Natural killer cell (primary cell): ENCODE measurements around the gene COL20A1. TPM values are rescaled to one million over a fixed set of nuclear protein-coding genes. Genes with fewer than 3 reads are reported as not detected.

Source experiments
- ATAC-seq, 3 donors: fragments of 150-1000 bp in 2 of 3; fragments of 200-7000 bp in 1 of 3; cut with Tn5 transposase; 1 replicate in 1 of 3; 2 replicates in 2 of 3; pipeline ENCODE4 v1.10.0; 2021; ENCODE audit warnings: mild to moderate bottlenecking in 2 of 3, moderate library complexity in 2 of 3
- DNase-seq, 2 donors: peaks; one replicate each; pipeline versions ENCODE4 v3.0.0 to v3.0.0-alpha.2; 2013 to 2021; ENCODE audit warnings: mixed read lengths in 1 of 2
- H3K27ac ChIP-seq: one replicate; pipeline ENCODE4 v1.5.1; 2013; ENCODE audit warnings: mild to moderate bottlenecking, low read length
- H3K27me3 ChIP-seq: one replicate; pipeline ENCODE4 v1.6.1; 2013; ENCODE audit warnings: low read length; ENCODE audit not compliant: control insufficient read depth, insufficient read depth
- H3K36me3 ChIP-seq: one replicate; pipeline ENCODE4 v1.6.1; 2013; ENCODE audit warnings: low read length; ENCODE audit not compliant: control insufficient read depth, insufficient read depth
- H3K4me1 ChIP-seq: one replicate; pipeline ENCODE4 v1.6.1; 2013; ENCODE audit warnings: low read length; ENCODE audit not compliant: control insufficient read depth, insufficient read depth
- H3K4me3 ChIP-seq: one replicate; pipeline ENCODE4 v1.5.1; 2013; ENCODE audit warnings: low read length
- H3K9me3 ChIP-seq: one replicate; pipeline ENCODE4 v1.6.1; 2013; ENCODE audit warnings: low read length; ENCODE audit not compliant: control insufficient read depth, insufficient read depth
- H3K27ac Mint-ChIP-seq, 2 donors: one replicate each; pipeline ENCODE4 v1.8.0; 2022; ENCODE audit warnings: mild to moderate bottlenecking in 2 of 2, mixed read lengths in 2 of 2, moderate library complexity in 1 of 2
- H3K27me3 Mint-ChIP-seq, 2 donors: one replicate each; pipeline ENCODE4 v1.8.0; 2022; ENCODE audit warnings: low read depth in 2 of 2, mixed read lengths in 2 of 2
- H3K36me3 Mint-ChIP-seq: one replicate; pipeline ENCODE4 v1.8.0; 2022; ENCODE audit warnings: mixed read lengths
- H3K4me1 Mint-ChIP-seq, 2 donors: one replicate each; pipeline ENCODE4 v1.8.0; 2022; ENCODE audit warnings: mixed read lengths in 2 of 2
- H3K4me3 Mint-ChIP-seq: one replicate; pipeline ENCODE4 v1.8.0; 2022; ENCODE audit warnings: mild to moderate bottlenecking, moderate library complexity, mixed read lengths
- H3K9me3 Mint-ChIP-seq, 2 donors: one replicate each; pipeline ENCODE4 v1.8.0; 2022; ENCODE audit warnings: mixed read lengths in 2 of 2
- WGBS: methylation state at CpG from one replicate; pipeline ENCODE4 v1.1.7; 2013; ENCODE audit warnings: missing lambda C conversion rate; ENCODE audit not compliant: insufficient coverage; 5-methylcytosine and 5-hydroxymethylcytosine counted together
- intact Hi-C: fragments of 100-400 bp; cut with micrococcal nuclease; formaldehyde crosslinking; loops from one replicate; pipeline ENCODE4 v1.14.2; 2022
- total RNA-seq, 4 donors: library from RNA; stranded (reverse); fragments of 120-200 nt in 1 of 4; gene quantifications; one replicate each; pipeline versions ENCODE4 v1.2.3 to v1.2.4, GENCODE V29; 2013 to 2022
- TF ChIP-seq, protein P1 (sequence below): fragments of 200-600 bp; IDR thresholded peaks from one replicate; pipeline ENCODE4 v1.8.0; 2022; ENCODE audit warnings: antibody characterized with exemption

Gene COL20A1
- total RNA-seq, 3 donors from 2014 or later (not counting 1 experiment from before 2014, with no cell fraction given) = 0.12 to 0.33 TPM; not detected in 1

DNA sequence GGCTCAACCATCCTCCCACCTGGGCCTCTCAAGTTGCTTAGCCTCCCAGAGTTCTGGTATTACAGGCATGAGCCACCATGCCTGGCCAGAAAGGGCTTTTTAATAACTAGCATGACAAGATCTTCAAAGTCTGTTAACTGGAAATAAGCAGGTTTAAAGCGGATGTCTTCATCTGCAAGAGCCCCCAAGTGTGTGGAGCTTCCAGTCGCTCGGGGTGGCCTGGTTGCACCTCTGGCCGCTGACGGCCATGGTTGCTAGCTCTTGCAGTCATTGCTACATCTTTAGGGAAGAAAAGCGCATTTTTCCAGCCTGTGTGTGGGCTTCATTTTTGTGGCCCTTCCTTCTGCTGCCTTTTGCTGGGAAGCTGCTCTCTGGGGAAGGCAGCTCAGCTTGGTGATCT, 12.6 kb upstream of the COL20A1 start:
- H3K4me3 Mint-ChIP-seq = no peak overlapping the region
- Histone ChIP-seq H3K27me3 (no peaks in the 10 kb centered on the region), H3K27ac (no peak overlapping the region)

DNA sequence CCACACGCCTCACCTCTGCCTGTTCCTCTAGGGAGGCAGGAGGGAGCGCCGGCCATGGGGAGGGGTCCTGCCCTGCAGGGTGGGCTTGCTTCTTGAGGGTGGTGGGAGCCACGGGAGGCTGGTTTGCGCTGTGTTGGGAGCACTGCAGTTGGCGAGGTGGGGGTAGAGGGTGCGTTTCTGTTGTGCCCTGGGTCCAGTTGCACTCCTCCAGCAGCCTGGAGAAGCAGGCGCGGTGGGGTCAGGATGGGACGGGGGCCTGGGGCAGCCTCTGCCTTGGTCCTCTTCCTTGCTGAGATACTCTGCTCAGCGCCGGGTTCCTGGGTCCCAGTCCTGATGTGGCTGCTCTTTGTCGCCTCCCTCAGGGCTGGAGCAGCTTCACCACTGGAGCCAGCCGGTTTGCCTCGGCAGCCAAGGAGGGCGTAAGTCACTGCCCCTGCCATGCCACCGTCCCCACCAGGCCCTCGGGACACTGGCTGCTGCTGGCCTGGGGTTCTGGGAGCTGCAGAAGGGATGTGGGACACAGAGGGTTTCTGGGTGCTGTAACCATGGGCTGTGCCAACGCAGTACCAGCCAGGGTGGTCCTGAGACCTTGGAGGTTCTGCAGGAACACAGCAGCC, 11.9 kb upstream of the COL20A1 start:
- ATAC-seq (no peak), DNase-seq (no peak)
- no peaks in the 10 kb centered on the region for H3K27me3 Mint-ChIP-seq
- H3K4me3 ChIP-seq = no peak overlapping the region
- H3K36me3 Mint-ChIP-seq = no peaks in the 10 kb centered on the region
- TF ChIP-seq, protein P1, sequence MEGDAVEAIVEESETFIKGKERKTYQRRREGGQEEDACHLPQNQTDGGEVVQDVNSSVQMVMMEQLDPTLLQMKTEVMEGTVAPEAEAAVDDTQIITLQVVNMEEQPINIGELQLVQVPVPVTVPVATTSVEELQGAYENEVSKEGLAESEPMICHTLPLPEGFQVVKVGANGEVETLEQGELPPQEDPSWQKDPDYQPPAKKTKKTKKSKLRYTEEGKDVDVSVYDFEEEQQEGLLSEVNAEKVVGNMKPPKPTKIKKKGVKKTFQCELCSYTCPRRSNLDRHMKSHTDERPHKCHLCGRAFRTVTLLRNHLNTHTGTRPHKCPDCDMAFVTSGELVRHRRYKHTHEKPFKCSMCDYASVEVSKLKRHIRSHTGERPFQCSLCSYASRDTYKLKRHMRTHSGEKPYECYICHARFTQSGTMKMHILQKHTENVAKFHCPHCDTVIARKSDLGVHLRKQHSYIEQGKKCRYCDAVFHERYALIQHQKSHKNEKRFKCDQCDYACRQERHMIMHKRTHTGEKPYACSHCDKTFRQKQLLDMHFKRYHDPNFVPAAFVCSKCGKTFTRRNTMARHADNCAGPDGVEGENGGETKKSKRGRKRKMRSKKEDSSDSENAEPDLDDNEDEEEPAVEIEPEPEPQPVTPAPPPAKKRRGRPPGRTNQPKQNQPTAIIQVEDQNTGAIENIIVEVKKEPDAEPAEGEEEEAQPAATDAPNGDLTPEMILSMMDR = no peak
- H3K9me3 Mint-ChIP-seq = no peaks in the 10 kb centered on the region
- no peak overlapping the region for H3K4me3 Mint-ChIP-seq
- peaks cover 0 to 4% of the 10 kb centered on the region in 2 donors for H3K4me1 Mint-ChIP-seq
- H3K27me3 ChIP-seq = no peaks in the 10 kb centered on the region
- intact Hi-C loops = no loop called here
- H3K36me3 ChIP-seq = peaks cover 48% of the 10 kb centered on the region
- no peaks in the 10 kb centered on the region for H3K4me1 ChIP-seq
- no peaks in the 10 kb centered on the region for H3K9me3 ChIP-seq
- no peak overlapping the region for H3K27ac Mint-ChIP-seq
- WGBS = 94% methylated on average over 19 of the region's 19 CpGs
- no peak overlapping the region for H3K27ac ChIP-seq

More for the DNA sequence above, 12.6 kb upstream of the COL20A1 start:
- H3K27ac Mint-ChIP-seq = no peak overlapping the region
- intact Hi-C loops = no loop called here
- WGBS = 97% methylated on average over 6 of the region's 6 CpGs
- no peak overlapping the region for H3K4me3 ChIP-seq
- H3K36me3 Mint-ChIP-seq = no peaks in the 10 kb centered on the region
- peaks cover 6 to 10% of the 10 kb centered on the region in 2 donors for H3K4me1 Mint-ChIP-seq
- no peaks in the 10 kb centered on the region for H3K4me1 ChIP-seq
- DNase-seq (no peak), ATAC-seq (no peak)
- H3K36me3 ChIP-seq = peaks cover 48% of the 10 kb centered on the region
- no peaks in the 10 kb centered on the region for H3K9me3 ChIP-seq
- no peaks in the 10 kb centered on the region for H3K27me3 Mint-ChIP-seq
- TF ChIP-seq, protein P1 = no peak
- H3K9me3 Mint-ChIP-seq = no peaks in the 10 kb centered on the region

DNA sequence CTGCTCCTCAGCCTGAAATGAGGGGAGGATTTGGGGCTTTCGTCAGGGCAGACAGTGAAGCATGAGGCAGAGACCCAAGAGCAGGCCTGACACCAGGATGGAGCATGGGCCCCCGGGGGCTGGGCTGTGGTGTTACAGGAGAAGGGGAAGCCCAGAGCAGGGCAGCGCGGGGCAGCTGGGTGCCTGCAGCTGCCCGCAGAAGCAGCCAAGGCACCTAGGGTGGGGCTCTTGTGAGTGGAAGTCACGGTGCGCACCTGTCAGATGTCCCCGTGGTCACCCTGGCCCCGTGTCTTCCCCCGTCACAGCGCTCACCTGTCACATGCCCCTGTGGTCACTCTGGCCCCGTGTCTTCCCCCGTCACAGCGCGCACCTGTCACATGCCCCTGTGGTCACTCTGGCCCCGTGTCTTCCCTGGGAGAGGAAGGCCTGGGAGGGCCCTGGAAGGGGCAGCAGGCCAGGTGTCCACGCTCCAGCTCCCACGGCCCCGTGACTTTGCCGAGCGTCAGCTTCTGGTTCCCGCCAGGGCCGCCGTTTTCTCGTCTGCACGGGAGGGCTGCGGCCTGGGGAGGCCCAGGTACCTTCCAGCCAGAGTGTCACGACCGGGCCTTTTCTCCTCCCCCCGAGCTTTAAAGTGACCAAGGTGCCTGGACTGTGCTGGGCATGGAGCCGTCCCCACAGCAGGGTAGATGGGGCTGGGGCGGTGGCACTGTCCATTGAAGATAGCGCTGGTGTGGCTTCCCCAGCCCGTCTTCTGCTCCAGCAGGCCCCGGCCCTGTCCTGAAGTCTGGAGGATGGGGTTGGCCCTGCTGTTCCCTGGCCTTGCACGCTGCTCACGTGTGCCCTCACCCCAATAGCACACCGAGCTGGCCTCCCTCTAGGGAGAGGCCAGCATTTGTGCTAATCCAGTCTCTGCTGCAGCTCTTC, 11.0 kb upstream of the COL20A1 start:
- 92% methylated on average over 38 of the region's 38 CpGs for WGBS
- TF ChIP-seq, protein P1 = no peak
- Mint-ChIP-seq H3K36me3 (no peaks in the 10 kb centered on the region), H3K4me1 (no peaks in the 10 kb centered on the region), H3K9me3 (no peaks in the 10 kb centered on the region), H3K27me3 (no peaks in the 10 kb centered on the region), H3K4me3 (no peak overlapping the region), H3K27ac (no peak overlapping the region)
- H3K9me3 ChIP-seq = no peaks in the 10 kb centered on the region
- H3K4me1 ChIP-seq = no peaks in the 10 kb centered on the region
- H3K36me3 ChIP-seq = peaks cover 45% of the 10 kb centered on the region
- no peak for ATAC-seq
- DNase-seq = no peak
- no peak overlapping the region for H3K4me3 ChIP-seq
- H3K27ac ChIP-seq = no peak overlapping the region
- intact Hi-C loops = no loop called here
- no peaks in the 10 kb centered on the region for H3K27me3 ChIP-seq
